ENCODE data around the gene CCM2. TPM values are rescaled to one million over a fixed set of nuclear protein-coding genes. Genes with fewer than 3 reads are reported as not detected.

CCM2 gene
- total RNA-seq, 4 donors from 2014 or later: 45.8 to 63.5 (median 50.4) TPM

DNA sequence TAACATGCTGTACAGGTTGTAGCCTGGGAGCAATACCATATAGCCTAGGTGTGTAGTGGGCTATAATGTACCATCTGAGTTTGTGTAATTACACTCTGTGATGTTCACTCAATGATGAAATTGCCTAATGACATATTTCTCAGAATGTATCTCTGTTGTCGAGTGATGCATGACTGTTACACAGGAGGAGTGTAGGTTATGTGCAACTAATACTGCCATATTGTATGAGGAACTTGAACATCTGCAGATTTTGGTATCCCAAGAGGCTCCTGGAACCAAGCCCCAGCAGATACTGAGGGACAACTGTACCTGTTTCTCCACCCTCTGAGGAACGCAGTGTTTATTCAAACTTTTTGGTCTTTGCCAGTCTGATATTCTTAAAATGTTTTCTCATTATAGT lies 50.2 kb downstream of the CCM2 start:
- TF ChIP-seq, protein P1, sequence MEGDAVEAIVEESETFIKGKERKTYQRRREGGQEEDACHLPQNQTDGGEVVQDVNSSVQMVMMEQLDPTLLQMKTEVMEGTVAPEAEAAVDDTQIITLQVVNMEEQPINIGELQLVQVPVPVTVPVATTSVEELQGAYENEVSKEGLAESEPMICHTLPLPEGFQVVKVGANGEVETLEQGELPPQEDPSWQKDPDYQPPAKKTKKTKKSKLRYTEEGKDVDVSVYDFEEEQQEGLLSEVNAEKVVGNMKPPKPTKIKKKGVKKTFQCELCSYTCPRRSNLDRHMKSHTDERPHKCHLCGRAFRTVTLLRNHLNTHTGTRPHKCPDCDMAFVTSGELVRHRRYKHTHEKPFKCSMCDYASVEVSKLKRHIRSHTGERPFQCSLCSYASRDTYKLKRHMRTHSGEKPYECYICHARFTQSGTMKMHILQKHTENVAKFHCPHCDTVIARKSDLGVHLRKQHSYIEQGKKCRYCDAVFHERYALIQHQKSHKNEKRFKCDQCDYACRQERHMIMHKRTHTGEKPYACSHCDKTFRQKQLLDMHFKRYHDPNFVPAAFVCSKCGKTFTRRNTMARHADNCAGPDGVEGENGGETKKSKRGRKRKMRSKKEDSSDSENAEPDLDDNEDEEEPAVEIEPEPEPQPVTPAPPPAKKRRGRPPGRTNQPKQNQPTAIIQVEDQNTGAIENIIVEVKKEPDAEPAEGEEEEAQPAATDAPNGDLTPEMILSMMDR (IDR thresholded peaks at IDR 0.05; ENCODE audit: low read depth): no peak

DNA sequence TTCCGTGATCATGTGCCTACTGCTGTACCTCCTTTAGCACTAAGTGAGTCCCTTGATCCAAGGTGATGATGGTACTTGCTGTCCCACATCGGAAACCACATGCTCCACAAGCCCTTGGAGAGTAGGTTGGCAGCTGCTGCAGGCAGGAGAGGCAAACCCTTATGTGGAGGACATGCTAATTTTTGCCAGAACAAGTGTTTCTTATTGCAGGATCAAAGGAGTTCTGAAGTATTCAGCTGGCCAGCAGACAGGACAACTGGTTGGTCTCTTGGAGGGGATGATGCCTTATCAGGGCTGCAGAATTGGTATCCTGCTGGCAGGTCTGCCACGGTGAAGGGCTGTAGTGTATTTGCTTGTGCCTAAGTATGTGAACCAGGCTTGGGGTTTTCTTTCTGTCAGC lies 52.0 kb downstream of the CCM2 start:
- TF ChIP-seq, protein P1 (IDR thresholded peaks at IDR 0.05; ENCODE audit: low read depth): no peak

DNA sequence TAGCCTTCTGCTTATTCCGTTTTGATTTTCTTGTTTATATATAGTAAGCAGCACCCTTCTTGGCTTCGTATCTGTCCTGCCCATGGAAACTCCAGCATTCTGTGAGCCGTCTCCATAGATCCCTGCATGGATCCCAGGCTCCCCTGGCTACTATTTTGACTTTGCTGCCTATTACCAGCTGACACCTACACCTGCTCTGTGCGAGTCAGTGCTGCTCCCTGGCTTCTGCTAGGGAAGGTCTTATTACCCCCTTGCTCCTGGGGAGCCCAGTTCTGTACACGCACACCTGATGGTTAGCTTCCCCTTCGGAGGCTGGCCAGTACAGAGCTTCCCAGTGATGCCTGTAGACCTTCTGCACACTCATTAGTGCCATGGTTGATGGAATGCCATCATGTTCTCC lies 53.4 kb downstream of the CCM2 start:
- TF ChIP-seq, protein P1 (IDR thresholded peaks at IDR 0.05; ENCODE audit: low read depth): no peak

DNA sequence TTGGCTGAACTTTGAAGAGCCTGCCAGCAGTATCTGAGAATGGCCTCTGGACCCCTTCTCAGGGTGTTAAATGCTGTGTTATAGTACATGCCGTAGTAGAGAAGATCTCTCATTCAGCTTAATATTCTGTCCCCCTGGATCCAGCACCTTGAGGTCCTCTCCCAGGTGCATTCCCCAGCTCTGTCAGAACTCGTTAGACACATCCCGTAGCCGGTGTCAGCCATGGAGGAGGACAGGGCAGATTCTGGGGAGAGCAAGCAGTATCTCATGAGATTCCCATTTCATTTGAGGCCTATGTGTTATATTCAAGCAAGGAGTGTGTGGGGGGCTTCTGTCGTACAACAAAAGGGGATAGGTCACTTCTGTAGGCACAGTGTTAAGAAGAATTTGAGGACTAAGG lies 53.9 kb downstream of the CCM2 start:
- TF ChIP-seq, protein P1 (IDR thresholded peaks at IDR 0.05; ENCODE audit: low read depth): no peak

DNA sequence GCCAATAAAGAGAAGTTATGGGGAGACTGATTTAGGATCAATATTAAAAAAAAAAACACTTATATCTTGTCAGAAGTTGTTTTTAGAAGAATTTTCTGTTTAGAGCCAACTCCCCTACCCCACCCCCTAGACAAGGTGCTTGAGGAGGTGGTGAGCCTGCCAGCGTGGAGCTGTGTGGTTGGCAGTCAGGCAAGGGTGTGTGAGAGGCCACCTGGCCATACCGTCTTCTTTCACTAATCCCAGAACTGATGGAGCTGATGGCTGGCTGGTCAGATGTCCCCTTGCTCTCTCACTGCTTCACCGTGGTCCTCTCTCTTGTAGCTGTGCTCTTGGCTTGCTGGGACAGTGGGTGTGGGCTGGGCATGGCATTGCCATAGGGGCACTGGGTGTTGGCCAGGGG lies 54.4 kb downstream of the CCM2 start:
- TF ChIP-seq, protein P1 (IDR thresholded peaks at IDR 0.05; ENCODE audit: low read depth): no peak

DNA sequence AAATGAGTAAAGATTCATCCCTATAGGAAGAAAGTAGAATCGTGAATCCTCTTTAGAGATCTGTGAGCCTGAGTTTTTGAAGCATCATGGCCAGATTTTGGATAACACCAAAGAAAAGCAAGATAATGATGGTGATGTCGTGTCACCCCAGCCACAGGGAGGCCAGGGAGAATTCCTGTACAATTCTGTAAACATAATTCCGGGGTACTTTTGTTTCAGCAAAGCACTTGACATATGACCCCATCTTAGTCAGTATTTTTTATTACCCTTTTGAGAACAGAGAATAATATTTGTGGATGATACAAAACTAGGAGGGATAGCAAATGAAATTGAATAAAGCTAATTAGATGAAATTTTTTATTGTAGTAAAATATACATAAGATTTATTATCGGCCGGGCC lies 55.0 kb downstream of the CCM2 start:
- TF ChIP-seq, protein P1 (IDR thresholded peaks at IDR 0.05; ENCODE audit: low read depth): no peak

DNA sequence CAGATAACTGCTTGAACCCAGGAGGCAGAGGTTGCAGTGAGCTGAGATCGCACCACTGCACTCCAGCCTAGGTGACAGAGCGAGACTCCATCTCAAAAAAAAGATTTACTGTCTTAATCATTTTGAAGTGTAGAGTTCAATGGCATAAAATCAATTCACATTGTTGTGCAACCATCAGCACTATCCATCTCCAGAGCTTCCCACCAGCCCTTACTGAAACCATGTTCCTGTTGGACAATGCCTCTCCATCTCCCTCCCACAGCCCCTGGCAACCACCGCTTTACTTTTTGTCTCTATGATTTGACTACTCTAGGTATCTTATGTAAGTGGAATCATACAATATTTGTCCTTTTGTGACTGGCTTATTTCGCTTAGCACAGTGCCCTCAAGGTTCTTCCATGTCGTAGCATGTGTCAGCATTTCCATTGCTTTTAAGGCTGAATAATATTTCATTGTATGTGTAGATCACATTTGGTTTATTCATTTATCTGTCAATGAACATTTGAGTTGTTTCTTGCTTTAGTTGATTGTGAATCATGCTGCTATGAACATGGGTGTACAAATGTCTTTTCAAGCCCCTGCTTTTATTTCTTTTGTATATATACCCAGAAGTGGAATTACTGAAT lies 55.7 kb downstream of the CCM2 start:
- TF ChIP-seq, protein P1 (IDR thresholded peaks at IDR 0.05; ENCODE audit: low read depth): no peak

Measured in subcutaneous adipose tissue (tissue), 4 donors.